IMR-90 (cell line): Measurements from ENCODE around the gene FBXW5. TPM values are rescaled to one million over a fixed set of nuclear protein-coding genes. Genes with fewer than 3 reads are reported as not detected.

Experiments
- ATAC-seq: fragments of 200-7000 bp; cut with Tn5 transposase; 2 replicates; pipeline ENCODE4 v1.9.1; 2020; ENCODE audit warnings: low read depth, mild to moderate bottlenecking, moderate library complexity
- BruUV-seq: library from RNA; stranded (reverse); fragments of 400-500 nt; replicated peaks from 2 replicates; lab custom pipeline; 2021; lab: Mats Ljungman, UMichigan
- CTCF ChIA-PET: fragments of 300-600 bp; formaldehyde crosslinking; extraction: SDS; loops from one replicate; lab custom pipeline; 2021; ENCODE audit warnings: antibody characterized with exemption; lab: Yijun Ruan, JAX
- POLR2A ChIA-PET: fragments of 300-600 bp; sonication (Branson Sonifier 250); formaldehyde crosslinking; loops from one replicate; lab custom pipeline; 2022; ENCODE audit warnings: antibody characterized with exemption; ENCODE audit not compliant: unreplicated experiment; lab: Charles Lee
- DNase-seq: peaks from one replicate; pipeline ENCODE4 v3.0.0; 2013
- H2AFZ ChIP-seq: replicated peaks from 2 replicates; pipeline ENCODE3; 2013; ENCODE audit warnings: low read length, mild to moderate bottlenecking; ENCODE audit not compliant: poor library complexity
- H2AK5ac ChIP-seq: 2 replicates; pipeline ENCODE4 v1.6.1; 2013; ENCODE audit warnings: low read depth, low read length, inconsistent platforms
- H2AK9ac ChIP-seq: replicated peaks from 2 replicates; pipeline ENCODE3; 2013; ENCODE audit warnings: mild to moderate bottlenecking, low read depth, low read length, moderate library complexity; ENCODE audit not compliant: poor library complexity
- H2BK120ac ChIP-seq: 2 replicates; pipeline ENCODE4 v1.6.1; 2013; ENCODE audit warnings: low read depth, low read length, inconsistent platforms
- H2BK15ac ChIP-seq: 3 replicates; pipeline ENCODE4 v1.6.1; 2013; ENCODE audit warnings: low read depth, low read length, inconsistent platforms
- H2BK20ac ChIP-seq: 2 replicates; pipeline ENCODE4 v1.6.1; 2013; ENCODE audit warnings: low read depth, mild to moderate bottlenecking, inconsistent platforms, low read length, moderate library complexity
- H2BK5ac ChIP-seq: 2 replicates; pipeline ENCODE4 v1.6.1; 2013; ENCODE audit warnings: mild to moderate bottlenecking, low read depth, low read length, inconsistent platforms; ENCODE audit not compliant: poor library complexity, severe bottlenecking
- H3K14ac ChIP-seq: replicated peaks from 2 replicates; pipeline ENCODE4 v1.6.1; 2013; ENCODE audit warnings: low read depth, low read length, inconsistent platforms
- H3K18ac ChIP-seq: 2 replicates; pipeline ENCODE4 v1.6.1; 2013; ENCODE audit warnings: low read depth, low read length, control low read depth
- H3K23ac ChIP-seq: 2 replicates; pipeline ENCODE4 v1.6.1; 2013; ENCODE audit warnings: low read depth, low read length, inconsistent platforms
- H3K27ac ChIP-seq: 2 replicates; pipeline ENCODE4 v1.5.1; 2013; ENCODE audit warnings: mild to moderate bottlenecking, control low read depth, low read length; ENCODE audit not compliant: insufficient read depth
- H3K27me3 ChIP-seq: 2 replicates; pipeline ENCODE4 v1.6.1; 2013; ENCODE audit warnings: low read length; ENCODE audit not compliant: control insufficient read depth, insufficient read depth
- H3K36me3 ChIP-seq: 2 replicates; pipeline ENCODE4 v1.6.1; 2013; ENCODE audit warnings: low read length, mixed read lengths; ENCODE audit not compliant: control insufficient read depth, insufficient read depth
- H3K4ac ChIP-seq: 2 replicates; pipeline ENCODE4 v1.6.1; 2013; ENCODE audit warnings: low read depth, low read length, inconsistent platforms
- H3K4me1 ChIP-seq: 2 replicates; pipeline ENCODE4 v1.6.1; 2013; ENCODE audit warnings: low read length, mixed read lengths; ENCODE audit not compliant: control insufficient read depth, insufficient read depth
- H3K4me2 ChIP-seq: 2 replicates; pipeline ENCODE4 v1.6.1; 2013; ENCODE audit warnings: low read depth, mild to moderate bottlenecking, control low read depth, low read length, moderate library complexity
- H3K4me3 ChIP-seq: 2 replicates; pipeline ENCODE4 v1.5.1; 2013; ENCODE audit warnings: low read depth, mild to moderate bottlenecking, control low read depth, low read length, moderate library complexity; ENCODE audit not compliant: insufficient read depth
- H3K56ac ChIP-seq: 2 replicates; pipeline ENCODE4 v1.6.1; 2013; ENCODE audit warnings: low read length, inconsistent platforms; ENCODE audit not compliant: insufficient read depth; ENCODE audit errors: extremely low read depth
- H3K79me1 ChIP-seq, 2 experiments: 2 replicates each; pipeline ENCODE4 v1.6.1; 2013; ENCODE audit warnings: low read length in 2 of 2, inconsistent platforms in 1 of 2, low read depth in 1 of 2
- H3K9ac ChIP-seq: 2 replicates; pipeline ENCODE4 v1.6.1; 2013; ENCODE audit warnings: low read depth, low read length, control low read depth
- H3K9me1 ChIP-seq: 2 replicates; pipeline ENCODE4 v1.6.1; 2013; ENCODE audit warnings: low read length, inconsistent platforms; ENCODE audit not compliant: insufficient read depth
- H3K9me3 ChIP-seq: 2 replicates; pipeline ENCODE4 v1.6.1; 2013; ENCODE audit warnings: low read length; ENCODE audit not compliant: control insufficient read depth, insufficient read depth
- H4K20me1 ChIP-seq: 2 replicates; pipeline ENCODE4 v1.6.1; 2013; ENCODE audit warnings: low read length, inconsistent platforms; ENCODE audit not compliant: insufficient read depth
- H4K5ac ChIP-seq: 2 replicates; pipeline ENCODE4 v1.6.1; 2013; ENCODE audit warnings: mild to moderate bottlenecking, low read depth, low read length, control low read depth
- H4K8ac ChIP-seq, 2 experiments: 2 replicates each; pipeline ENCODE4 v1.6.1; 2013; ENCODE audit warnings: low read depth in 2 of 2, low read length in 2 of 2, control low read depth in 1 of 2, inconsistent platforms in 1 of 2
- H4K91ac ChIP-seq: 2 replicates; pipeline ENCODE4 v1.6.1; 2013; ENCODE audit warnings: low read depth, low read length, inconsistent platforms; ENCODE audit not compliant: insufficient read depth
- ELK1 ChIP-seq: fragments of 150-350 bp; IDR thresholded peaks from 2 replicates; pipeline ENCODE4 v1.6.1; 2016; ENCODE audit warnings: low read depth, mild to moderate bottlenecking, low read length, moderate library complexity, borderline replicate concordance
- MXI1 ChIP-seq: IDR thresholded peaks from 2 replicates; pipeline ENCODE4 v1.6.1; 2012; ENCODE audit warnings: low read depth, mild to moderate bottlenecking, low read length, moderate library complexity, borderline replicate concordance
- WGBS, 2 experiments: methylation state at CpG; one replicate each; pipeline versions ENCODE4 v1.1.5 to v1.1.7; 2013; ENCODE audit warnings: missing lambda C conversion rate in 2 of 2; ENCODE audit not compliant: insufficient read length in 1 of 2; ENCODE audit errors: extremely low coverage in 2 of 2; 5-methylcytosine and 5-hydroxymethylcytosine counted together
- dilution Hi-C: fragments of 300-500 bp; cut with HindIII; formaldehyde crosslinking; loops from one replicate; pipeline ENCODE4 v1.14.3; 2018; ENCODE audit warnings: low sequenced_read_pairs; ENCODE audit not compliant: unreplicated experiment
- in situ Hi-C: fragments of 300-500 bp; cut with MboI; formaldehyde crosslinking; loops from 3 replicates; pipeline ENCODE4 v1.14.3; 2019; ENCODE audit warnings: low sequenced_read_pairs, inconsistent platforms, mixed read lengths
- intact Hi-C: fragments of 100-400 bp; cut with micrococcal nuclease; formaldehyde crosslinking; loops from 2 replicates; pipeline ENCODE4 v1.10.0; 2022
- polyA plus RNA-seq, 3 experiments: library from polyadenylated mRNA; depleted of rRNA; stranded (reverse); fragments of >200 nt; gene quantifications; 2 replicates each; pipeline ENCODE4 v1.2.3, GENCODE V29; 2012; ENCODE audit warnings: low replicate concordance in 1 of 3
- total RNA-seq: library from RNA; depleted of rRNA; stranded (reverse); fragments of >200 nt; gene quantifications from 2 replicates; pipeline ENCODE4 v1.2.3, GENCODE V29; 2012

The FBXW5 gene
- total and polyA plus RNA-seq, 2 of the 4 experiments (the other 2 are of a cell fraction) = 65.1 to 80.2 TPM

- no peak for DNase-seq
- Histone ChIP-seq H3K9me1 (0 out of 2 replicates have a peak, but pooled peaks cover 9% of the 10 kb centered on the region), H2BK5ac (no peak overlapping the region), H4K8ac (no peak overlapping the region), H4K5ac (no peak overlapping the region), H2BK120ac (no peak overlapping the region), H3K36me3 (peaks cover 25% of the 10 kb centered on the region), H2BK15ac (no peak overlapping the region), H3K27me3 (no peaks in the 10 kb centered on the region), H3K4me1 (peaks cover 13% of the 10 kb centered on the region), H3K4me2 (no peak overlapping the region), H3K14ac (no peak overlapping the region), H3K56ac (no peak overlapping the region), H2AK9ac (no peak overlapping the region), H4K91ac (no peak overlapping the region), H3K79me1 (peaks cover 7 to 36% of the 10 kb centered on the region in 2 experiments; a peak in 3 of 4 replicates), H3K9me3 (no peaks in the 10 kb centered on the region), H3K9ac (no peak overlapping the region), H3K18ac (no peak overlapping the region), H2AK5ac (no peak overlapping the region), H3K4ac (no peak overlapping the region), H2AFZ (no peak overlapping the region), H2BK20ac (no peak overlapping the region), H4K20me1 (no peaks in the 10 kb centered on the region; the same call in 1 of the 2 replicates), H3K27ac (no peak overlapping the region), H3K23ac (no peak overlapping the region), H3K4me3 (no peak overlapping the region)
- in situ Hi-C loops = no loop called here
- dilution Hi-C loops = no loop called here
- POLR2A ChIA-PET = no interaction called here
- no CpG with 5 or more reads among the region's 4 CpGs for WGBS, 2 experiments
- CTCF ChIA-PET = no interaction called here
- TF ChIP-seq ELK1 (no peak), MXI1 (no peak)
- ATAC-seq = no peak
- BruUV-seq = no TSS peak
- intact Hi-C loops = no loop called here
Observed at GRCh38 chr9:136906266-136906665, 38.3 kb downstream of the FBXW5 start.
